Nephron (organoid): ENCODE measurements around the gene TRAK1.

Experiments
- H3K27ac Mint-ChIP-seq, 3 experiments: 2 replicates each; pipeline ENCODE4 v1.8.0; 2020; ENCODE audit warnings: mixed read lengths in 3 of 3, mild to moderate bottlenecking in 2 of 3, moderate library complexity in 1 of 3
- H3K27me3 Mint-ChIP-seq: 2 replicates; pipeline ENCODE4 v1.8.0; 2021; ENCODE audit warnings: low read depth, mild to moderate bottlenecking, moderate library complexity, mixed read lengths
- H3K36me3 Mint-ChIP-seq: 2 replicates; pipeline ENCODE4 v1.8.0; 2020; ENCODE audit warnings: low read depth, mixed read lengths
- H3K4me1 Mint-ChIP-seq: 2 replicates; pipeline ENCODE4 v1.8.0; 2020; ENCODE audit warnings: mixed read lengths
- H3K4me3 Mint-ChIP-seq, 3 experiments: 2 replicates each; pipeline ENCODE4 v1.8.0; 2020; ENCODE audit warnings: mild to moderate bottlenecking in 3 of 3, mixed read lengths in 3 of 3, moderate library complexity in 2 of 3
- H3K9me3 Mint-ChIP-seq: 2 replicates; pipeline ENCODE4 v1.8.0; 2020; ENCODE audit warnings: mixed read lengths
- TF ChIP-seq, protein P1 (sequence below), 3 experiments: fragments of 200-600 bp; sonication (generic); IDR thresholded peaks; one replicate each; pipeline ENCODE4 v1.5.0; 2021; ENCODE audit warnings: antibody characterized with exemption in 3 of 3; ENCODE audit not compliant: unreplicated experiment in 3 of 3

TRAK1 gene

DNA sequence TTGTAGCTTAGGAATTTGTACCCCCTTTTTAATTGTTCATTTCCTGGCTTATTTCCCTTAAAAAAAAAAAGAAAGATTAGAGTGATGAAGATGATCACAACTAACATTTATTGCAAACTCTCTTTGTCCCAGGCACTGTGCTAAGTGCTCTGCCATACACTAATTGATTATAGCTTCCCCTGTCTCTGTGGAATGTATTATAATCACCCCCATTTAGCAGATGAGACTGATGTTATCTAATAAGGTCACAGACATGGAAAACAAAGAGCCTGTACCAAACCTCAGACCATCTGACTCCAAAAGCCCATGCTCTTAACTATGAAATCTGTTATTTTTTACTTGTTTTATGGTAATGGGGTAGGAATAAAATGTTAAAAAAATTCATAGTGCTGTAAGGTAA, 53.1 kb downstream of the TRAK1 start:
- Mint-ChIP-seq H3K36me3 (no peaks in the 10 kb centered on the region), H3K27ac (no peak overlapping the region)
- TF ChIP-seq, protein P1, sequence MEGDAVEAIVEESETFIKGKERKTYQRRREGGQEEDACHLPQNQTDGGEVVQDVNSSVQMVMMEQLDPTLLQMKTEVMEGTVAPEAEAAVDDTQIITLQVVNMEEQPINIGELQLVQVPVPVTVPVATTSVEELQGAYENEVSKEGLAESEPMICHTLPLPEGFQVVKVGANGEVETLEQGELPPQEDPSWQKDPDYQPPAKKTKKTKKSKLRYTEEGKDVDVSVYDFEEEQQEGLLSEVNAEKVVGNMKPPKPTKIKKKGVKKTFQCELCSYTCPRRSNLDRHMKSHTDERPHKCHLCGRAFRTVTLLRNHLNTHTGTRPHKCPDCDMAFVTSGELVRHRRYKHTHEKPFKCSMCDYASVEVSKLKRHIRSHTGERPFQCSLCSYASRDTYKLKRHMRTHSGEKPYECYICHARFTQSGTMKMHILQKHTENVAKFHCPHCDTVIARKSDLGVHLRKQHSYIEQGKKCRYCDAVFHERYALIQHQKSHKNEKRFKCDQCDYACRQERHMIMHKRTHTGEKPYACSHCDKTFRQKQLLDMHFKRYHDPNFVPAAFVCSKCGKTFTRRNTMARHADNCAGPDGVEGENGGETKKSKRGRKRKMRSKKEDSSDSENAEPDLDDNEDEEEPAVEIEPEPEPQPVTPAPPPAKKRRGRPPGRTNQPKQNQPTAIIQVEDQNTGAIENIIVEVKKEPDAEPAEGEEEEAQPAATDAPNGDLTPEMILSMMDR (IDR thresholded peaks at IDR 0.05; ENCODE audit: unreplicated experiment in 3 of 3): no peak

DNA sequence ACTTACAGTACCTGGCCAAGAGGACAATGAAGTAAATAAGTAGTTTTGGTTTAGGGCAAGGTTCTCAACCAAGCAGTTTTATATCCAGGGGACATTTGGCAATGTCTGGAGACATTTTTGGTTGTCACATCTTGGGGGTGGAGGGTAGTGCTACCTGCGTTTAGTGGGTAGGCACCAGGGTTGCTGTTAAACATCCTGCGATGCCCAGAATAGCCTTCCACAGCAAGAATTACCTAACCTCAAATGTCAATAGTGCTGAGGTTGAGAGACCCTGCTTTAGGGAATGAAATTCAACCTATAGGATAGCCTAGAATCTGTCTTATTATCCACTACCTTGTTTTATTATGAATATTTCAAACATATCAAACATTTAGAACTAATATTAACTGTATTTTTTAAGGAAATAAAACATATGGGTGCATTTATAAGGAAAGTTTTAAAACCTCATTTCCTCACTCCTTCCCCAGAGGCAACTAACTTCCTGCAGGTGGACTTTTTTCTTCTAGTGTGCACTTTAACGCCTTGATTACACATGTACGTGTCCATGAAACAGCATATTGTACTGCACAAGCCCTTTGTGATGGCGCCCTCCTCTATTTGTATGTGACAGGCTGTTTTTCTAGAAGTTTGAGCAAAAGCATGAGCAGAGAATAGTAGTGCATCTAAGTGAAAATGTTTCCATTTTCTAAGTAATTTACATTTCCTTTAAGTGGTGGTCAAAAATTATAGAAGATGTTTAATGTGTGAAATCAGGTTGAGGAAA, 57.1 kb downstream of the TRAK1 start:
- no peak overlapping the region for H3K27ac Mint-ChIP-seq
- TF ChIP-seq, protein P1 (IDR thresholded peaks at IDR 0.05; ENCODE audit: unreplicated experiment in 3 of 3): no peak
- H3K9me3 Mint-ChIP-seq: no peaks in the 10 kb centered on the region
- no peak overlapping the region for H3K4me3 Mint-ChIP-seq
- peaks cover 9% of the 10 kb centered on the region for H3K4me1 Mint-ChIP-seq
- no peaks in the 10 kb centered on the region for H3K36me3 Mint-ChIP-seq
- H3K27me3 Mint-ChIP-seq: no peaks in the 10 kb centered on the region

More for the DNA sequence above, 53.1 kb downstream of the TRAK1 start:
- H3K27me3 Mint-ChIP-seq: no peaks in the 10 kb centered on the region
- no peak overlapping the region for H3K4me3 Mint-ChIP-seq
- H3K9me3 Mint-ChIP-seq: no peaks in the 10 kb centered on the region
- H3K4me1 Mint-ChIP-seq: peaks cover 8% of the 10 kb centered on the region

DNA sequence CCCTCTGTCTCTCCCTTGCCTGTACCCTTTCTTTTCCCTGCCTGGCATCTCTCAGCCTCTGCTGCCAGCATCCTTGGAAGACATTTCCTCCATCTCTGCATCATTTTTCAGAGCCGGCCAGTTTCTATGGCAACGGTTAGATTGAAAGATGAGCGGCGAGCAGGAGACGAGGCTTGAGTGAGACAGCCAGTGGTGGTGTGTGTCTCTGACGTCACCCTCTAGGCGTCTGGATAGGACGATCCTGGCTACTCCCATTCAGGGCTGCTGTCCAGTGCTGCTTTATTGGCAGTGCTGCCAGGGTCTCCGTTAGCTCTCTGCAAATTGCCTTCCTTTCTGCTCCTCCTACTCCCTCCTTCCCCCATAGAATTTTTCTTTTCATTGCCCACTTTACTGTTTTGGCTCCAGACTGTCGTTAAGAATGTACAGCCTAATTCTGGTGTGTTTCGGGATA, 57.9 kb downstream of the TRAK1 start:
- Mint-ChIP-seq H3K9me3 (no peaks in the 10 kb centered on the region), H3K4me3 (peak overlapping the region in 1 of 3 experiments; percentile 43), H3K27ac (no peak overlapping the region), H3K36me3 (no peaks in the 10 kb centered on the region), H3K27me3 (no peaks in the 10 kb centered on the region), H3K4me1 (peaks cover 9% of the 10 kb centered on the region)
- TF ChIP-seq, protein P1 (IDR thresholded peaks at IDR 0.05; ENCODE audit: unreplicated experiment in 3 of 3): no peak

DNA sequence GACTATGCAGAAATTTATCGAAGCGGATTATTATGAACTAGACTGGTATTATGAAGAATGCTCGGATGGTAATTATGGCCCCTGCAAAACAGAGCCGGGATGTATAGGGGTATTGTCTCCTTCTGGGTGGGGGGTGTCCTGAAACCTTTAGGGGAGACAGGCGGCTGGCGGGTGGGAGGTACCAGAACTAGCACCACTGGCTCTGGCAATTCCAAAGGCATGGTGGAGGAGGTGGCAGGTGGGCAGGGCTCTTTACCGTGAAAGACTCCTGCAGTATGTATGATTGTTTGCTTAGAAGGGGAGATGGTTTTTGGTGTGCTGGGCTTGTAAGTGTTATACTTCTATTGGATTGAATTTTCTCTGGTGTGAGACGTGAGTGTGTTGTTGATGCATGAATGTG, 58.4 kb downstream of the TRAK1 start:
- Mint-ChIP-seq H3K9me3 (no peaks in the 10 kb centered on the region), H3K4me3 (peak overlapping the region in 2 of 3 experiments; percentile 12 to 43), H3K4me1 (peaks cover 9% of the 10 kb centered on the region), H3K27ac (no peak overlapping the region), H3K27me3 (no peaks in the 10 kb centered on the region), H3K36me3 (no peaks in the 10 kb centered on the region)
- TF ChIP-seq, protein P1 (IDR thresholded peaks at IDR 0.05; ENCODE audit: unreplicated experiment in 3 of 3): no peak

DNA sequence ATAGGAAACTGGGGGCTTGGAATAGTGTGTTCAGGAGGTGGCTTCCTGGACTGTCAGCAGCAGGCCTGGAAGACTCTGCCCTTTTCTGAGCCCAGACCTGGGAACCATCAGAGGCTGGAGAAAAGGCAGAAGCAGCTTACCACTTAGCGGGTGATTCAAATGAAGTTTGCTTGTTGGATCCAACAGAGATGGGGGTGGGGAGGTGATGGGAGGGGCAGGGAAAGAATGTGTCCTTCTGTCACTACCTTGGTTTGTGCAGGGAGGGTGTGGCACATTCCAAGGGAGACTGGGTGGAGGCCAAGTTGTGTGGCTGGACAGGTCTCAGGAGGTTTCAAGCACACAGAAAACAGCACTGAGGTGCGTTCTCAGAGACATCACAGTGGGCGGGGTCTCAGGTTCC, 58.8 kb downstream of the TRAK1 start:
- Mint-ChIP-seq H3K4me1 (peaks cover 9% of the 10 kb centered on the region), H3K9me3 (no peaks in the 10 kb centered on the region), H3K27ac (no peak overlapping the region), H3K4me3 (peak overlapping the region in 2 of 3 experiments; percentile 12 to 43), H3K27me3 (no peaks in the 10 kb centered on the region), H3K36me3 (no peaks in the 10 kb centered on the region)
- TF ChIP-seq, protein P1 (IDR thresholded peaks at IDR 0.05; ENCODE audit: unreplicated experiment in 3 of 3): no peak
